Hypothalamus (tissue), 51 donors: ENCODE measurements around the gene IQSEC1.

ENCODE experiments used
- DNase-seq, 51 donors: peaks; one replicate each; lab custom pipeline; 2025; lab: John Stamatoyannopoulos, UW

IQSEC1 gene

GRCh38 chr3:12962292-12962691 is 110.9 kb downstream of the IQSEC1 start:
- no peak for DNase-seq

- DNase-seq = no peak
Observed at GRCh38 chr3:12961697-12962036, 111.6 kb downstream of the IQSEC1 start.

- no peak for DNase-seq
Observed at GRCh38 chr3:12961007-12961696, 112.1 kb downstream of the IQSEC1 start.

- no peak for DNase-seq
Observed at GRCh38 chr3:12960497-12960896, 112.7 kb downstream of the IQSEC1 start.

GRCh38 chr3:12959838-12960378 is 113.3 kb downstream of the IQSEC1 start:
- DNase-seq = peak in 5 of 51 donors; percentile 12 to 31 (median 20)

GRCh38 chr3:12959410-12959809 is 113.8 kb downstream of the IQSEC1 start:
- no peak for DNase-seq

GRCh38 chr3:12957824-12958792 is 115.1 kb downstream of the IQSEC1 start:
- DNase-seq = no peak

GRCh38 chr3:12957339-12957738 is 115.9 kb downstream of the IQSEC1 start:
- DNase-seq = no peak

- DNase-seq = no peak
Observed at GRCh38 chr3:12956316-12956660, 116.9 kb downstream of the IQSEC1 start.

- no peak for DNase-seq
Observed at GRCh38 chr3:12955651-12956315, 117.4 kb downstream of the IQSEC1 start.

GRCh38 chr3:12954891-12955650 is 118.2 kb downstream of the IQSEC1 start:
- DNase-seq = peak in 42 of 51 donors; percentile 17 to 83 (median 65)

GRCh38 chr3:12954180-12954579 is 119.0 kb downstream of the IQSEC1 start:
- no peak for DNase-seq

- peak in 8 of 51 donors; percentile 26 to 52 (median 41) for DNase-seq
Observed at GRCh38 chr3:12953201-12953995, 119.8 kb downstream of the IQSEC1 start.

GRCh38 chr3:12952343-12953200 is 120.7 kb downstream of the IQSEC1 start:
- peak in 1 of 51 donors; percentile 49 for DNase-seq

- peak in 13 of 51 donors; percentile 11 to 48 (median 34) for DNase-seq
Observed at GRCh38 chr3:12948891-12949711, 124.1 kb downstream of the IQSEC1 start.

GRCh38 chr3:12948371-12948770 is 124.9 kb downstream of the IQSEC1 start:
- DNase-seq = no peak
